ENCODE data around the gene ZBTB17. TPM values are rescaled to one million over a fixed set of nuclear protein-coding genes. Genes with fewer than 3 reads are reported as not detected.

ZBTB17 gene
- total RNA-seq, 1 experiment from 2014 or later = 32.0 TPM

DNA sequence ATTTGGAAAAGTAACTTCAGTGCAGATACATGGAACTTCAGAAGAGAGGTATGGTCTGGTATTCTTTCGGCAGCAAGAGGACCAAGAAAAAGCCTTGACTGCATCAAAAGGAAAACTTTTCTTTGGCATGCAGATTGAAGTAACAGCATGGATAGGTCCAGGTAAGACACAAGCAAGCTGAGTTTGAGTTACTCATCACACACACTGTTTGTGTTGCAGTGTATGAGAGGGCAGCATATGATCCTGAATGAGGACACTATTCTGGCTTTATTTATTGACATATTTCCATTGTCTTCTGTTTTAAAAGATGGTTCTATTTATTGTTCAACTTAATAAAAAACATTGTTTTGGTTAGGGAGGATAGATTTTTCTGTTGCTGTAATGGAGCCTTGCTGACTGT lies 64.8 kb downstream of the ZBTB17 start:
- ChIA-PET POLR2A (no interaction called here), CTCF (no interaction called here)
- TF ChIP-seq ZNF138 (CRISPR knock-in tag; conservative IDR thresholded peaks at IDR 0.05) (no peak), GTF2I (CRISPR knock-in tag; conservative IDR thresholded peaks at IDR 0.05) (no peak), ZNF121 (CRISPR knock-in tag; IDR thresholded peaks at IDR 0.05) (no peak), NR2C2 (CRISPR knock-in tag; IDR thresholded peaks at IDR 0.05) (no peak)
- TF ChIP-seq, protein P1, sequence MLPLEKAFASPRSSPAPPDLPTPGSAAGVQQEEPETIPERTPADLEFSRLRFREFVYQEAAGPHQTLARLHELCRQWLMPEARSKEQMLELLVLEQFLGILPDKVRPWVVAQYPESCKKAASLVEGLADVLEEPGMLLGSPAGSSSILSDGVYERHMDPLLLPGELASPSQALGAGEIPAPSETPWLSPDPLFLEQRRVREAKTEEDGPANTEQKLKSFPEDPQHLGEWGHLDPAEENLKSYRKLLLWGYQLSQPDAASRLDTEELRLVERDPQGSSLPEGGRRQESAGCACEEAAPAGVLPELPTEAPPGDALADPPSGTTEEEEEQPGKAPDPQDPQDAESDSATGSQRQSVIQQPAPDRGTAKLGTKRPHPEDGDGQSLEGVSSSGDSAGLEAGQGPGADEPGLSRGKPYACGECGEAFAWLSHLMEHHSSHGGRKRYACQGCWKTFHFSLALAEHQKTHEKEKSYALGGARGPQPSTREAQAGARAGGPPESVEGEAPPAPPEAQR (CRISPR knock-in tag; IDR thresholded peaks at IDR 0.05) = no peak
- TF ChIP-seq, protein P2, sequence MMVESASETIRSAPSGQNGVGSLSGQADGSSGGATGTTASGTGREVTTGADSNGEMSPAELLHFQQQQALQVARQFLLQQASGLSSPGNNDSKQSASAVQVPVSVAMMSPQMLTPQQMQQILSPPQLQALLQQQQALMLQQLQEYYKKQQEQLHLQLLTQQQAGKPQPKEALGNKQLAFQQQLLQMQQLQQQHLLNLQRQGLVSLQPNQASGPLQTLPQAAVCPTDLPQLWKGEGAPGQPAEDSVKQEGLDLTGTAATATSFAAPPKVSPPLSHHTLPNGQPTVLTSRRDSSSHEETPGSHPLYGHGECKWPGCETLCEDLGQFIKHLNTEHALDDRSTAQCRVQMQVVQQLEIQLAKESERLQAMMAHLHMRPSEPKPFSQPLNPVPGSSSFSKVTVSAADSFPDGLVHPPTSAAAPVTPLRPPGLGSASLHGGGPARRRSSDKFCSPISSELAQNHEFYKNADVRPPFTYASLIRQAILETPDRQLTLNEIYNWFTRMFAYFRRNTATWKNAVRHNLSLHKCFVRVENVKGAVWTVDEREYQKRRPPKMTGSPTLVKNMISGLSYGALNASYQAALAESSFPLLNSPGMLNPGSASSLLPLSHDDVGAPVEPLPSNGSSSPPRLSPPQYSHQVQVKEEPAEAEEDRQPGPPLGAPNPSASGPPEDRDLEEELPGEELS (CRISPR knock-in tag; IDR thresholded peaks at IDR 0.05) = no peak
- TF ChIP-seq, protein P3, sequence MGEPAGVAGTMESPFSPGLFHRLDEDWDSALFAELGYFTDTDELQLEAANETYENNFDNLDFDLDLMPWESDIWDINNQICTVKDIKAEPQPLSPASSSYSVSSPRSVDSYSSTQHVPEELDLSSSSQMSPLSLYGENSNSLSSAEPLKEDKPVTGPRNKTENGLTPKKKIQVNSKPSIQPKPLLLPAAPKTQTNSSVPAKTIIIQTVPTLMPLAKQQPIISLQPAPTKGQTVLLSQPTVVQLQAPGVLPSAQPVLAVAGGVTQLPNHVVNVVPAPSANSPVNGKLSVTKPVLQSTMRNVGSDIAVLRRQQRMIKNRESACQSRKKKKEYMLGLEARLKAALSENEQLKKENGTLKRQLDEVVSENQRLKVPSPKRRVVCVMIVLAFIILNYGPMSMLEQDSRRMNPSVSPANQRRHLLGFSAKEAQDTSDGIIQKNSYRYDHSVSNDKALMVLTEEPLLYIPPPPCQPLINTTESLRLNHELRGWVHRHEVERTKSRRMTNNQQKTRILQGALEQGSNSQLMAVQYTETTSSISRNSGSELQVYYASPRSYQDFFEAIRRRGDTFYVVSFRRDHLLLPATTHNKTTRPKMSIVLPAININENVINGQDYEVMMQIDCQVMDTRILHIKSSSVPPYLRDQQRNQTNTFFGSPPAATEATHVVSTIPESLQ (CRISPR knock-in tag; IDR thresholded peaks at IDR 0.05) = no peak
- H3K4me1 Mint-ChIP-seq = no peaks in the 10 kb centered on the region
- ATAC-seq (no peak), DNase-seq (ENCODE audit: low spot score) (no peak)
- no peaks in the 10 kb centered on the region for H3K27me3 Mint-ChIP-seq (ENCODE audit: low read depth)
- peaks cover 44% of the 10 kb centered on the region for H3K36me3 Mint-ChIP-seq
- no peak overlapping the region for H3K27ac Mint-ChIP-seq
- H3K4me3 Mint-ChIP-seq = no peak overlapping the region
- H3K9me3 Mint-ChIP-seq = no peaks in the 10 kb centered on the region

GRCh38 chr1:15908597-15908996 lies 67.3 kb downstream of the ZBTB17 start:
- Mint-ChIP-seq H3K27ac (no peak overlapping the region), H3K9me3 (no peaks in the 10 kb centered on the region), H3K4me1 (no peaks in the 10 kb centered on the region), H3K27me3 (ENCODE audit: low read depth) (no peaks in the 10 kb centered on the region), H3K36me3 (peaks cover 30% of the 10 kb centered on the region), H3K4me3 (no peak overlapping the region)
- DNase-seq (ENCODE audit: low spot score) (no peak), ATAC-seq (no peak)
- POLR2A ChIA-PET = interaction anchor here (0.7 to 1.0 kb wide), 2 partner anchors 17 to 383 kb away, joined by 3 read pairs; no protein-coding TSS in a partner anchor
- TF ChIP-seq ATF1 (CRISPR knock-in tag; IDR thresholded peaks at IDR 0.05) (no peak), EMX1 (CRISPR knock-in tag; IDR thresholded peaks at IDR 0.05) (no peak), RELA (CRISPR knock-in tag; IDR thresholded peaks at IDR 0.05; ENCODE audit: borderline replicate concordance) (no peak), NFE2L1 (CRISPR knock-in tag; IDR thresholded peaks at IDR 0.05) (no peak), SMAD4 (CRISPR knock-in tag; IDR thresholded peaks at IDR 0.05) (no peak)
- TF ChIP-seq, protein P4, sequence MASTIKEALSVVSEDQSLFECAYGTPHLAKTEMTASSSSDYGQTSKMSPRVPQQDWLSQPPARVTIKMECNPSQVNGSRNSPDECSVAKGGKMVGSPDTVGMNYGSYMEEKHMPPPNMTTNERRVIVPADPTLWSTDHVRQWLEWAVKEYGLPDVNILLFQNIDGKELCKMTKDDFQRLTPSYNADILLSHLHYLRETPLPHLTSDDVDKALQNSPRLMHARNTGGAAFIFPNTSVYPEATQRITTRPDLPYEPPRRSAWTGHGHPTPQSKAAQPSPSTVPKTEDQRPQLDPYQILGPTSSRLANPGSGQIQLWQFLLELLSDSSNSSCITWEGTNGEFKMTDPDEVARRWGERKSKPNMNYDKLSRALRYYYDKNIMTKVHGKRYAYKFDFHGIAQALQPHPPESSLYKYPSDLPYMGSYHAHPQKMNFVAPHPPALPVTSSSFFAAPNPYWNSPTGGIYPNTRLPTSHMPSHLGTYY (CRISPR knock-in tag; IDR thresholded peaks at IDR 0.05) = no peak
- TF ChIP-seq, protein P1 (CRISPR knock-in tag; IDR thresholded peaks at IDR 0.05) = no peak
- TF ChIP-seq, protein P5, sequence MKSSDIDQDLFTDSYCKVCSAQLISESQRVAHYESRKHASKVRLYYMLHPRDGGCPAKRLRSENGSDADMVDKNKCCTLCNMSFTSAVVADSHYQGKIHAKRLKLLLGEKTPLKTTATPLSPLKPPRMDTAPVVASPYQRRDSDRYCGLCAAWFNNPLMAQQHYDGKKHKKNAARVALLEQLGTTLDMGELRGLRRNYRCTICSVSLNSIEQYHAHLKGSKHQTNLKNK (CRISPR knock-in tag; IDR thresholded peaks at IDR 0.05) = no peak
- CTCF ChIA-PET = no interaction called here

- ChIA-PET CTCF (no interaction called here), POLR2A (no interaction called here)
- Mint-ChIP-seq H3K36me3 (no peaks in the 10 kb centered on the region), H3K27me3 (ENCODE audit: low read depth) (no peaks in the 10 kb centered on the region), H3K4me1 (peaks cover 18% of the 10 kb centered on the region), H3K4me3 (no peak overlapping the region), H3K9me3 (no peaks in the 10 kb centered on the region), H3K27ac (no peak overlapping the region)
- no peak for ATAC-seq
- DNase-seq (ENCODE audit: low spot score) = no peak
- TF ChIP-seq AR (CRISPR knock-in tag; IDR thresholded peaks at IDR 0.05) = no peak
- no peak for TF ChIP-seq ARID4B (CRISPR knock-in tag; IDR thresholded peaks at IDR 0.05; ENCODE audit: borderline replicate concordance)
Observed at GRCh38 chr1:15902882-15903281, 73.0 kb downstream of the ZBTB17 start.

Data from WTC11 (cell line).